Stimulated activated CD4-positive, alpha-beta T cell treated with anti-CD3 and anti-CD28 coated beads, TNF-alpha, amount 100 ng/mL, for 48 hours (primary cell): ENCODE measurements around the gene LRP8.
"Not testable (repeated sequence)": the region's sequence is repeated elsewhere in the genome, so short reads cannot be mapped to it uniquely, and the experiment has no call there.

Experiments used
- DNase-seq, 3 donors: peaks; one replicate each; pipeline ENCODE4 v3.0.0-alpha.2; 2020; ENCODE audit warnings: low read depth in 3 of 3

LRP8 gene

GRCh38 chr1:53283156-53283555, 44.7 kb downstream of the LRP8 start:
- not testable (repeated sequence) for DNase-seq

GRCh38 chr1:53281133-53281532, 46.7 kb downstream of the LRP8 start:
- DNase-seq, result no peak

GRCh38 chr1:53280496-53280895, 47.4 kb downstream of the LRP8 start:
- no peak for DNase-seq

- no peak for DNase-seq
These were observed 48.3 kb downstream of the LRP8 start for GRCh38 chr1:53279296-53280200.

- peak; percentile 41 to 50 (median 44) for DNase-seq
These were observed 49.6 kb downstream of the LRP8 start for GRCh38 chr1:53278298-53278725.

GRCh38 chr1:53277326-53277725, 50.5 kb downstream of the LRP8 start:
- no peak for DNase-seq

GRCh38 chr1:53276902-53277281, 51.0 kb downstream of the LRP8 start:
- no peak for DNase-seq

- no peak for DNase-seq
These were observed 51.5 kb downstream of the LRP8 start for GRCh38 chr1:53276153-53276901.

GRCh38 chr1:53275566-53275965, 52.3 kb downstream of the LRP8 start:
- no peak for DNase-seq

GRCh38 chr1:53274541-53275185, 53.2 kb downstream of the LRP8 start:
- no peak for DNase-seq

GRCh38 chr1:53274026-53274425, 53.8 kb downstream of the LRP8 start:
- DNase-seq, result no peak

GRCh38 chr1:53273526-53273925, 54.3 kb downstream of the LRP8 start:
- no peak for DNase-seq

- DNase-seq, result no peak
These were observed 55.5 kb downstream of the LRP8 start for GRCh38 chr1:53272349-53272748.

- no peak for DNase-seq
These were observed 56.3 kb downstream of the LRP8 start for GRCh38 chr1:53271446-53272090.

- DNase-seq, result no peak
These were observed 57.0 kb downstream of the LRP8 start for GRCh38 chr1:53270873-53271272.

GRCh38 chr1:53270107-53270506, 57.8 kb downstream of the LRP8 start:
- no peak for DNase-seq

GRCh38 chr1:53267761-53268160, 60.1 kb downstream of the LRP8 start:
- no peak for DNase-seq

- no peak for DNase-seq
These were observed 61.8 kb downstream of the LRP8 start for GRCh38 chr1:53266038-53266437.

- DNase-seq, result no peak
These were observed 62.3 kb downstream of the LRP8 start for GRCh38 chr1:53265581-53265980.

- DNase-seq, result no peak
These were observed 63.8 kb downstream of the LRP8 start for GRCh38 chr1:53264048-53264447.

GRCh38 chr1:53262000-53262399, 65.9 kb downstream of the LRP8 start:
- DNase-seq, result no peak
